GM19324 (cell line): ENCODE measurements around the gene PRKCE.
A peak's percentile ranks its signal among the peaks of the same experiment; 100 is the strongest.

Experiments used
- ATAC-seq: cut with Tn5 transposase; IDR thresholded peaks from one replicate; pipeline ENCODE4 v1.9.1; 2021; ENCODE audit warnings: mild to moderate bottlenecking, moderate library complexity; ENCODE audit not compliant: unreplicated experiment, low FRiP score

PRKCE gene

DNA sequence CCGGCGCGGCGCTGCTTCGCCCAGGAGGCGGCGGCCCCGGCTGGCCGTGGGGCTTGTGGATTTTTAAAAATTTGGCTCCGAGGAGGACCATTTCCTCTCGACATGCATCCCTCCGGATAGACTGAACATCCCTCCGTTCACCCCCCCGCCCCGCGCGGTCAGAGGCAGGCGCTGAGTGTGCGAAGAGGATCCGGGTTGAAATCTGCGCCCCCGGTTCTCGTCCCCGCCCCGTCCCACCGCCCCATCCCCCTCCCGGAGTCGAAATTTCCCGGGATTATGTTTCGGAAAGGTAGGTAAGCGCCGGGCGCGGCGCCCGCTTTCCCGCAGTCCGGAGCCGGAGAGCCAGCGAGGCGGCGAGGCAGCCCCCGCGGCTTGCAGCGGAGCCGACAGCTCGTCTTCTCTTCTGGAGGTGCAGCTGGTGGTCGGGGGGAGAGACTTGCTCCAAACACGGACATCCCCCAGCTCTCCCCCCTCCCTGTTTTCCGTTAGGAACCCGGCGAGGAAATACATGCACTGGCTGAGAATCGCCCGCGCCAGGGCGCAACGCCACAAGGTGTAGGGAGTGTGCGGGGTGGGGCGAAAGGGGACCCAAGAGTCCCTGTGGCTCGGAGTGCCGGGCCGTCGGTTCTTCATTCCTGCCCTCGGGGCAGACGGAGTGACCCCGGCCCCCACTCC is at the start of gene PRKCE:
TSS of gene PRKCE (plus strand) at position 261 of the 675 bp plus-strand sequence.
- ATAC-seq, result peak; percentile 17

DNA sequence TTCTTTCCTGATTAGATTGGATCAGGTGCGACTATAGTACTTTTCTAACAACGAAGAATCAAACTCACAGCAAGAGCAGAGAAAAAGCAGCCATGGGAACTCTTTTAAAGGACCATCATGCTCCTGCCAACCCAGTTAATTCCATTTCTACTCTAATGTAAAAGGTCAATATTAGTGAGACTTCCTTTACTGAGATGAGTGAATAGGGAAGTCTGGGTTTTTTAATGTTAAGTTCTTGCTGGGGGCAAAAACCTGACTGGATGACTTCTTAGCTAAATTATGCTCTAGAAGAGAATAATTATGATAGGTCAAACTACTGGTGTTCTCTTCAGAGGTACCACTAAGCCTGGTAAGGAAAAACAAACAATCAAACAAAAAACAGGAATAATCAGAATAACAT is 48.9 kb upstream of the PRKCE start:
- no peak for ATAC-seq

DNA sequence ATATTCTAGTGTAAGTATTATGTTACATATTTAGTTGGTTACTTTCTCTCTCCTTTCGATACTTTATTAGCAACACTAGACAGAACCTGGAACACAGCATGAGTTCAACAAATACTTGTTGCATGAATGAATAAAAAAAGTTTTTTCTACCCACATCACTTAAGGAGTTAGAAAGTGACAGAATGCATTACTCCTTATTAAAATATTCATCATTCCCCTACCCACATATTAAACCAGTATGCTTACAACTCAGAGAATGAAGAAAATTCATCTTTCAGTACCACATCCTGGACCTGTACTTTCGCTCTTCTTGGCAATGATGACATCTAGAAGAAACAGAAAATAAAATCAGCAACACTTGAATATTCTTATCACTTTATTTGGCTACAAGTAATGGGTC is 46.4 kb upstream of the PRKCE start:
- ATAC-seq, result no peak

DNA sequence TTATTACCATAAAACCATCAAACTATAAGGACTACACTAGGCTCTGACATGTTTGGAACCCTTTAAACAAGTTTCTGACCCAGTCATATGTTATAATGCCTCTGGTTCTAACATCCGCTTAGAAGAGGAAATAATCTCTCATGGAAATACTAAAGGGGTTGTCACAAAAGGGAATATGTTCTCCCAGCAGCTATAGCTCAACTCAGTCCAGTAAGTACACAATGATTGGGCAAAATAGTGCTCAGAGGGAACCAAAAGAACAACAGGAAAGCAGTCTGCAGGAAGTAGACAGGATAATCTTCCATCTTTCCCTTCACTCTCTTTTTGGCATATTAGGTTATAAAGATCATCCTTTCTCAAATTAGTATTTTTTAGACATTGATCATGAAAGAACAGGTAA is 44.7 kb upstream of the PRKCE start:
- no peak for ATAC-seq

DNA sequence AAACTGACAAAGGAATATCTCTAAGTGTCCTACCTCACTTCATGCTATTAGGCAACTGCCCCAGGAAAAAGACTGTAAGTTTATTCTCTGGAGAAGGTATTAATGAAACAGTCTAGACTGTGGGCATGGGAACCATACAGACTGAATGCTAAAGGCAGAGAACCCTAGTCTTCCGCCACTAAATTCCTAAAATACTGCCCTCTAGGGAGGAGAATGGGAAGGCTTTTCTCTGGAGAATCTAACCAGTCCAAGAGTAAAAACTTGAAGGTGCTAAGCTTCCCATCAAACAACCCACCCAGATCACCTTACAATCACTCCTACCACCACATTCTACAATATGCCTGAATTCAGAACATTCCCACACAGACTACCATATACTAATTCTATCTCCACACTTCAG is 43.8 kb upstream of the PRKCE start:
- no peak for ATAC-seq

DNA sequence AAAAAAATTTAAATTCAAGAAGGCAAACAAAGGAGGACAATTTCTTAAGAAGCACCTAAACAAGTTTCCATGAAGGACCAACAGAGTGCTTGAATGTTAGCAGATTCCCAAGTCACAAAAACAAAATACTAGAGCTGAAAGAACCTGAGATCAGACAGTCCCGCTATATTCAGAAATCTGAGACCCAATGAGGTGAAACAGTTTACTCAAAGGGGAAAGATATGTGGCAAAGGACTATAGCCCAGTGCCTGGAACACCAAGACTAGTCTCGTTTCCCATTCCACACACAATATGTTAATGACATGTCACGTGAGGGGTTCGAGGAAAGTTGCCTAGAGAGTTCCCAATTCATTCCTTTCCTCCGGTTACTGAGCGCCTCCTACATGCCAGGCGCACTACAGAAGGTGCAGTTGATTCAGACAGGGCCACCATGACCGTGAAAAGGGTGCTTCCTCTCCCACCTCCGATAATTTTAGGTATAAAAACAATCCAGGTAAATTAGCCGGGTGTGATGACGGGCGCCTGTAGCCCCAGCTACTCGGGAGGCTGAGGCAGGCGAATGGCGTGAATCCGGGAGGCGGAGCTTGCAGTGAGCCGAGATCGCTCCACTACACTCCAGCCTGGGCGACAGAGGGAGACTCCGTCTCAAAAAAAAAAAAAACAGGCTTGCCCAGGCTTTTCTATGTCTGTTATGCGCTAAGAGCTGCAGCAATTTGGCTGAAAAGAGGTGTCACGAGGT is 41.0 kb upstream of the PRKCE start:
- ATAC-seq, result peak; percentile 38

DNA sequence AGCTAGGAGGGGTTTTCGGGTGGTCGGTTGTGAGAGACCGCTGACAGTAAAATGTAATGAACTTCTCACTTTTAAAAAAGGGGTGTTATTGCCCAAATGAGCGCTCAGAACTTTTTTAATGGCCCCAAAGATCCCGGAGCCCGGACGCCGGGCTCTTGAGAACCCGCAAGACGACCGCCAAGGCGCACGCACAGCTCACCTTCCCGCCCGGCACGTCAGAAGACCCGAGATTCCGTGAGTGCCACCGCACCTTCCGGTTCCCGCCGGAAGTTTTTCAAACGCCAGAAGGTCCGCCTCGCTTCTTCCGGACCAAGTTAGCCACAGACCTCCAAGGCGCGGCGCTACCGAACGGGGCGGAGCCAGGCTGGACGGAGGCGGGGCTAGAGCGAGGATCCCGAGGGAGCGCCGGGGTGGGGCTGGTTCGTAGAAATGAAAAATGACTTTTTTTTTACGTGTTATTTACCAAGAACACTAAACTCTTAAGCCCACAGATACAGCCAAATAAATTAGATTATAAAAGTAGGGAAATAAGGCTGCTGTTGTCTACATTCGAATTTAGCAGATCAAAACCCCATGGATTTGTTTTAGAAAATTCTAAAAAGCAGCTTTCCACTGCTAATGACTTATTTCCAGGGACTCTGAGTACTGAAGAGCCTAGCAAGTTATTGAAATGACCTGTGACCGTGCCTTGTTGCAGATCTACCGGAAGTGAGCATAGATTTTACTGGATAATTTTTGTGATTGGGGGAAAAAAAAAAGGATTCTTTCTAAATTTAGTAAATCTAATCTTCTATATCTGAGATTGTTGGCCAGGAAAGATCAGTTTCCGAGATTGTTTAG is 40.2 kb upstream of the PRKCE start, which contains the start of gene SRBD1:
TSS of gene SRBD1 (minus strand) at position 248 of the 840 bp plus-strand sequence. CDS start 5,826 bp downstream, outside the sequence.
- ATAC-seq, result peak; percentile 96

DNA sequence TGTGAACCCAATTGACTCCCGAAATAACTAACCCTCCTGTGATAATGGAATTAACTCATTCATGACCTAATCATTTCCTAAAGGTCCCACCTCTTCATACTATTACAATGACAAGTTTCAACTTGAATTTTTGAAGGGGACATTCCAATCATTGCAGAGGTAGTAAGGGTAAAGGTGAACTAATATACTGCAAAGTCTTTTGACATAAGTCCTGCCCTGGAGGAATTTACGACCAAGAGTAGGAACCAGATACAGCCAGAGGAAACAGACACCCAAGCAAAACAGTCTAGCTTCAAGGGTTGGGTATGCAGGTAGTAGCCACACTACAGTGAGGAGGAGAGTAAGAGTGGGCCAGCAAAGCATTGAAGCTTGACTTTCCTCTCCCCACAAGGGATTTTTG is 39.2 kb upstream of the PRKCE start:
- ATAC-seq, result no peak

DNA sequence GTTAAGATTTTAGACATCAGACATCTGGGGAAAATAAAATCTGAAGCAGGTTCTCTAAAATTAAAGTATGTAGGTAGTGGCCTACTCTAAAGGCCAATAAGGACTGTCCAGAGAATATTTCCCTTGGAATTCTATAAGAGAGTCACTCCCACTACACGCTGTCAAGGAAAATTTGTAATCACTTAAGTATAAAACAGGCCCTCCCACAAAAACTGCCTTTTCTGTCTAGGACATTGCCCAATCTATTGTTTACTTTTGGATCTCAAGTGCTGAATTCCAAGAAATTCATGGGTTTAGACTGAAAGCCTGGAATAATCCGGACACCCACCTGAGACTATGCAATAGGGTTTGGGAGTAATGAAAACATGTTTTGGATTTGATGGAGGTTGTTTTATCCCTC is 38.7 kb upstream of the PRKCE start:
- ATAC-seq, result no peak

DNA sequence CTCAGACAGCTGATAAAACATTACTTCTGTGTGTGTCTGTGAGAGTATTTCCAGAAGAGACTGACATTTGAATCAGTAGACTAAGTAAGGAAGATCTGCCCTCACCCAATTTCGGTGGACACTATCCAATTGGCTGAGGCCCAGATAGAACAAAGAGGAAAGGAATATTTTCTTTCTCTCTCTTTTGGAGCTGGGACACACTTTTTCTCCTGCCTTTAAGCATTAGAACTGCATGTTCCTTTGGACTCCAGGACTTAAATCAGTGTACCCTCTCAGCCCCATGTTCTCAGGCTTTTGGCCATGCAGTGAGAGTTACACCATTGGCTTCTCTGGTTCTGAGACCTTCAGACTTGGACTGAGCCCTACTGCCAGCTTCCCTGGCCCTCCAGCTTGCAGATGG is 37.1 kb upstream of the PRKCE start:
- ATAC-seq, result no peak

DNA sequence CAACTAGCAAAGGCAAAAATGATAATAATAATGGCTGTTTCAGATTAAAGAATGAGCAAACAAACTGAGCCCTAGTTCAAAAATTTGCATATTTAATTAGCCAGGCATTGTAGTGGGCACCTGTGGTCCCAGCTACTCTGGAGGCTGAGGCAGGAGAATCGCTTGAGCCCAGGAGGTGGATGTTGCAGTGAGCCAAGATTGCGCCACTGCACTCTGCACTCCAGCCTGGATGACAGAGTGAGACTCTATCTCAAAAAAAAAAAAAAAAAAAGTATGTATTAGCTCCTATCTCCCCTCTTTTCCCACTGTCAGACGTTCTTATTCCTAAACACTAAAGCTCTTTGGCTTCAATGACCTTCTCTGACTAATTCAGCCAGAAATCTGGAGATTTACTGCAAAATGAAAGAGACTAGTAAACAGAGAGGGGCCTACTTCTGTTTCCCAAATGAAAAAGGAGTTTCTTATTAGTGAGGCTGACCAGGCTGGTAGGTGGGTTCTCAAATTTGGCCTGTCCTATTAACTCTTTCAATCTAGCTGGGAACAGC is 36.5 kb upstream of the PRKCE start:
- ATAC-seq, result no peak

DNA sequence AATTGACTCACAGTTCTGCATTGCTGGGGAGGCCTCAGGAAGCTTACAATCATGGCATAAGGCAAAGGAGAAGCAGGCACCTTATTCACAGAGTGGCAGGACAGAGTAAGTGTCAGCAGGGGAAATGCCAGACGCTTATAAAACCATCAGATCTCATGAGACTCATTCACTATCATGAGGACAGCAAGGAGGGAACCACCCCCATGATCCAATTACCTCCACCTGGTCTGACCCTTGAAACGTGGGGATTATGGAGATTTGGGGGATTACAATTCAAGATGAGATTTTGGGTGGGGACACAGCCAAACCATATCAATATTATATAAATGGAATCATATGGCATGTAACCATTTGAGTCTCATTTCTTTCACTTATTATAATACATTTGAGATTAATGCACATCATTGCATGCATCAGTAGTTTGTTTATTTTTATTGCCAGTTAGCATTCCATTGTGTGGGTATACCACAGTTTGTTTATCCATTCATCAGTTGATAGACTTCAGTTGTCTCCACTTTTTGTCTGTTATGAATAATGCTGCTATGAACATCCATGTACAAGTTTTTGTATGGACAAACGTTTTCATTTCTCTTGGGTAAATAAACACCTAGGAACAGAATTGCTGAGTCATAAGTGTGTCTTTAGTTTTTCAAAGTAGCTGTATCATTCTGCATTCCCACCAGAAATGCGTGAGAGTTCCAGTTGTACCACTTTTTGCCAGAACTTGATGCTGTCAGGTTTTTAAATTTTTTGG is 34.6 kb upstream of the PRKCE start:
- ATAC-seq, result no peak

DNA sequence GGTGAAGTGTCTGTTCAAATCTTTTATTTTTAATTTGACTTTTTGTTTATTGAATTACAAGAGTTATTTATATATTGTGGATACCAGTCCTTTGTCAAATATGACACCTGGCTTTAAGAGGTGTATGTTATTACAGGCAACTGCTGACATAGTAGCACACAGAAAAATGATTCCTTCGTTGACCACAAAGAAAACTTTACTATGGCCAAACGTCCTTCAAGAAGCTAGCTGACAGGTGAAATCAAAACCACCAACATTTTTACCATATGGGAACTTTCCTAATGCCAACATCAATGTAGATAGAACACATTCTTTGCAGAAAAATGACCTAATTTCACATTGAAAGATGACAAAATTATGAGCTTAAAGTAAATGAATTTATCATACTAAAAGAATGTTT is 34.0 kb upstream of the PRKCE start:
- ATAC-seq, result no peak

DNA sequence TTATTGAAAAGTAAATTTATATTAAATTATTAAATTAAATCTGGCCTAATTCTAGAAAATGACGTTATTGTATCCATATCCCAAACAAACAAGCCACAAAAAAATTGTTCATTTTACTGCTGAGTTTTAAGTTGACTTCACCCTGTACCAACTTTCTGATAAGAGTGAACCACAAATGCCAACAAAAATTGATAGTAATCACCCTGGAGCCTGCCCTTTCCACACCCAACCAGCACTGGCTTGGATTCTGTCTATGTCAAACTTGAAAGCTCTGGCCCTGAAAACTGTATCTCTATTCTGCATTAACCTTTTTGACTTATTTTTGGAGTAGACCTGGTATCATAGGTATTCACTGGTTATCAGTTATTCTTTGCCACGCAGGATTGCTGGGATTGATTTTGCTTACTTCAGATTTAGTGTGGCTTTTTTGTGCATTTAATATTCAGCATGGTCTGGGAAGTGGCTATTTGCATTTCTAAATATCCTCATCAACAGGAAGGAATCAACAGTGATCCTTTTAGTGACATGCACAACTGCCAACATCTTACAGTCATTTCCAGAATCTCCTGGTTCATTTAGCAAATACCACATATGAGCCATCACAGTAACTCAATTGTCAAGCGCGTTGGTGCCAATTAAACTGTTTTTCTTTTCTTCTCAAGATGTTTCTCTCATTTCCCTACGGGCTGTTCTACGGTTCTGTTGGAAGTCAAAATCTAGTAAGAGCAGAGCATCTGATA is 29.0 kb upstream of the PRKCE start:
- ATAC-seq, result no peak

DNA sequence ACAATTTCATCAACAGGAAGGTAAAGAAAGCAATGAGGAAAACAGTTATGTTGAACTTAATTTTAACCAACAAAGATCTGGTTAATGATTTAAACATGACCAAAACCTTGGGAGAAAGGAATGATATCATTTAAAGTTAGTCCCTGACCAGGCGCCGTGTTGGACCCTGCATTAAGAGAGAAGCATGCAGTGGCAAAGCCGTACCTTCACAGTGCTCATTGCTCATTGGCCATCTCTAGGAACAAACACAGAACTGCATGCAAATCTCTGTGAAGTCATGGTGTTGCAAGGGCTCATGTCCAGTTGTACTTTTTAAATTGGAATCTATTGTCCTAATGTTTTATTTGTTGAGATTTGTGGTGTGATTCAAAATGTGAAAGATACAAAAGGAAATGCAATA is 28.4 kb upstream of the PRKCE start:
- ATAC-seq, result no peak

DNA sequence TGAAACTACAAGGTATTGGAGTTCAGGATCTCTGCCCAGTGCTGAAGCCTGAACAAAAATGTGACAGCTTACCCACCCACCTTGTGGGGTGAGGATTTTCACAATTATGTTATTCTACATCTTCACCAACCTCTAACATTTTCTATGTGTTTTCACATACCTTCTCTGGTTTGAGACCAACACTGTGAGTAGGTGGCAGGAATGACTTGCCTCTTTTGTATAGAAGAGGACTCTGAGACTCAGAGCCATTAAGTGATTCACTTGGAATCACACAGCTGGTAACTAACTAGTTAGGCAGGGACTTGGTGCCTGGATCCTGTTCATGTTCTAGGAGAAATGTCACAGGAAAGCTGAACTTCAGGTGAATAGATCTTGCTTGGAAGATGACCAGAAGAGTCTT is 25.7 kb upstream of the PRKCE start:
- no peak for ATAC-seq

DNA sequence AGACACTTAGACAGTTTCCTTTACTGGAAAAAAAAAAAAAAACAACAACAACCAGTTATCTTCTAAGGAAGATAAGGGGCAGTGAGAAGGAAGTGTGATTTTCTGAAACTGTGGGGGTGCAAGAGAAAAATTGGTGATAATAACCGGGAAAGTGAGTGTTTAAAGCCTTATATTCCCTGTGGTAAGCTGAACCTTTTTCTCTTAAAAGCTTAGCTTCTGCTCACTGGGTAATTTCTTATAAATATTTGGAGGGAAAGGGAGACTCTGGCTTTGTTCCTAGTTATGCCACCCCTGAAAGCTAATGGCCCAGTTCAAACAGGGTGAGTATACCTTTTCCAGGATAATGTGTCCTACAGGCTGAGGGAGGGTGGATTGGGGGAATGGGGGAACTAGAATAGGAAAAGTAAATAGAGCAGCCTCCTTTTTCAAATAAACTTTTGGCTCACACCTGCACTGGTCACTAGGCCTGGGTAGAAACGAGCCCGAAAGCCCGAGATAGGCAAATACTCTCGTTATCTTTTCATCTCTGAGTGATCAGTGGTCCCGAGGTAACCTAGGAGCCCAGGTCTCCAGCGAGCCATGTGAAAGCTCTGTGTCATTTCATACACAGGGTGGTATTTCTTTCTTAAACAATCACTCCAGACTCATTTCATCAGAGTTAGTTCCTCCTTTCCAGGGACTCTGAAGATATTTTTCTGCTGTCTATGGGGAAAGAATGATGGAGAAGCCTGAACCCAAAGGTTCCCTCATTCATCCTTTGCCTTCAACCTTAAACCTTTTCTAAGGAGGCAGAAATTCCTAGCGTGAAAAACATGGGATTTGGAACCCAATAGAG is 24.9 kb upstream of the PRKCE start:
- no peak for ATAC-seq

DNA sequence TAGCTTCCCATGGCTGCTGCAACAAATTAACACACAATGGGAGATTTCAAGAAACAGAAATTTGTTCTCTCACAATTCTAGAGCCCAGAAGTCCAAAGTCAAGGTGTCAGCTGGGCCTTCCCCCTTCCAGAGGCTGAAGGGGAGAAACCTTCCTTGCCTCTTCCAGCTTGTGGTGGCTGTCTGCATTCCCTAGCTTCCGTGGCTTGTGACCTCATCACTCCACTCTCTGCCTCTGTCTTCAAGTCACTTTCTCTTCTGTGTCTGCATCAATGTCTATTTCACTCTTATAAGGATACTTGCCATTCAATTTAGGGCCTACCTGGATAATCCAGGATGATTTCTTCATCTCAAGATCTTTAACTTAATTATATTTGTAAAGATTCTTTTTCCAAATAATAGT is 23.6 kb upstream of the PRKCE start:
- no peak for ATAC-seq

DNA sequence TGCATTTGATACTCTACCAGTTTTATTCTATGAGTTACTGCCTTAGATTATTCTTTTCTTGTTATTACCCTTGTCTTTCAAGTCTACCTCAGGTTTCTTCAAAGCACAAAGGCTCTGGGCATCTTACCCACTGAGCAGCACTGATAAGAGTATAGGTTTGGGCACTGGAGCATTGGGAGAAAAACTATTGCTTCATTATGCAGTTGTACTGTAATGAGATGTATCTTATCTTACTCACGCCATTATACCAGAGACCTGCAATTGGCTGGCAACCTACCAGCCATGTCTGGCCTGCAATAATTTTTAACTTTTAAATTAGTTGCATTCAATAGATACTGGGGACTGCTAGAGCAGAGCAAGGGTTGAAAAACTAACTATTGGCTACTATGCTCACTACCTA is 21.5 kb upstream of the PRKCE start:
- no peak for ATAC-seq
